ENCODE measurements around the gene JOSD2. TPM values are rescaled to one million over a fixed set of nuclear protein-coding genes. Genes with fewer than 3 reads are reported as not detected.

The JOSD2 gene
- total and polyA plus RNA-seq, 9 of the 15 experiments (the other 6 are each of a cell fraction or from before 2014, with no cell fraction given), result 0.06 to 14.4 (median 3.1) TPM

DNA sequence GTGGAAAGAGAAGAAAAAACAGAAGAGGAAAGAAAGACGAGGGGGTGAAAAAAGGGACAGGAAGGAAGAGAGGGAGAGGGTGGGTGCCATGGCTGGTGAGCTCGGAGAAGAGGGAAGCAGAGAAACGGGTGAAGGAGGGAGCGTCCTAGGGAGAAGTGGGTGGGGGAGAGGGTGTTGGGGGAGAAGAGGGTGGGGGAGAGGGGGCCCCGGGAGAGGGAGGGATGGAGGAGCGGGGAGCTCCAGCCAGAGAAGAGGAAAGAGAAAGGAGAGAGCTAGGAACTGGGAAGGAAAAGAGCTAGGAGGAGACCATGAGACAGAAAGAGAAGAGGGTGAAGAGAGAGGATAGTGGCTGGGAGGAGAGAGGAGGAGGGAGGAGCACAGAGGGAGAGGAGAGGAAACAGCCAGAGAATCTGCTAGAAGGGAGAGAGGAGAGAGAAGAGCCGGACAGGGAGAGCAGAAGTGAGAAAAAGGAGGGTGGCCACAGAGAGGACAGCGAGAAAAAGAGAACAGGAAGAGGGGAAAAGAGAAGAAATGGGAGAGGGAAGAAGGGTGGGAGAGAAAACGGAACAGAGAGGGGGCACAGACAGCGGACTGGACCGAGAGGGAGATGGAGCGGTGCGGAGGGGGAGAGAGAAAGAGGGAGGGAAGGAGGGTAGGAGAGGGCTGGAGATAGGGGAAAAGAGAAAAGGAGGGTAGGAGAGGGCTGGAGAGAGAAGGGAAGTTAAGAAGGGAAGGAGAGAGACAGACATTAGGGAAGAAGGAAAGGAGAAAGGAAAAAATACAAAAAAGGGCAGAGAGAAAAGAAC is 22.4 kb downstream of the JOSD2 start:
- Histone ChIP-seq H3K27me3 (ENCODE audit: control insufficient read depth in 2 of 2, insufficient read depth in 2 of 2, low read length in 2 of 2) (peaks cover 0 to 10% of the 10 kb centered on the region in 2 experiments; a peak in 2 of 5 replicates), H3K36me3 (ENCODE audit: control insufficient read depth, insufficient read depth, low read length) (peaks cover 1% of the 10 kb centered on the region; the same call in 2 of the 3 replicates), H2AFZ (ENCODE audit: low read depth, low read length) (no peak overlapping the region), H3K79me2 (ENCODE audit: control insufficient read depth, insufficient read depth, low read length) (no peaks in the 10 kb centered on the region), H4K20me1 (replicated peaks; ENCODE audit: control insufficient read depth, insufficient read depth, low read length) (no peaks in the 10 kb centered on the region), H3K9me1 (ENCODE audit: control insufficient read depth, insufficient read depth, low read length) (no peaks in the 10 kb centered on the region), H3K9ac (ENCODE audit: insufficient read depth in 1 of 2, low read depth in 2 of 2, low read length in 2 of 2) (no peak overlapping the region), H3K27ac (ENCODE audit: extremely low read depth, low read depth, low read length) (no peak overlapping the region), H3K4me3 (no peak overlapping the region), H3K4me1 (replicated peaks in 1 of 2; ENCODE audit: control insufficient read depth in 2 of 2, insufficient read depth in 2 of 2, low read length in 2 of 2) (peaks cover 3 to 27% of the 10 kb centered on the region in 2 experiments; a peak in 3 of 5 replicates), H3K9me3 (replicated peaks; ENCODE audit: control insufficient read depth, insufficient read depth, low read depth, low read length) (peaks cover 9% of the 10 kb centered on the region), H3K4me2 (ENCODE audit: insufficient read depth, low read length) (no peak overlapping the region)
- TF ChIP-seq, protein P1, sequence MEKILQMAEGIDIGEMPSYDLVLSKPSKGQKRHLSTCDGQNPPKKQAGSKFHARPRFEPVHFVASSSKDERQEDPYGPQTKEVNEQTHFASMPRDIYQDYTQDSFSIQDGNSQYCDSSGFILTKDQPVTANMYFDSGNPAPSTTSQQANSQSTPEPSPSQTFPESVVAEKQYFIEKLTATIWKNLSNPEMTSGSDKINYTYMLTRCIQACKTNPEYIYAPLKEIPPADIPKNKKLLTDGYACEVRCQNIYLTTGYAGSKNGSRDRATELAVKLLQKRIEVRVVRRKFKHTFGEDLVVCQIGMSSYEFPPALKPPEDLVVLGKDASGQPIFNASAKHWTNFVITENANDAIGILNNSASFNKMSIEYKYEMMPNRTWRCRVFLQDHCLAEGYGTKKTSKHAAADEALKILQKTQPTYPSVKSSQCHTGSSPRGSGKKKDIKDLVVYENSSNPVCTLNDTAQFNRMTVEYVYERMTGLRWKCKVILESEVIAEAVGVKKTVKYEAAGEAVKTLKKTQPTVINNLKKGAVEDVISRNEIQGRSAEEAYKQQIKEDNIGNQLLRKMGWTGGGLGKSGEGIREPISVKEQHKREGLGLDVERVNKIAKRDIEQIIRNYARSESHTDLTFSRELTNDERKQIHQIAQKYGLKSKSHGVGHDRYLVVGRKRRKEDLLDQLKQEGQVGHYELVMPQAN (IDR thresholded peaks at IDR 0.05; ENCODE audit: borderline replicate concordance), result no peak
- TF ChIP-seq EP300 (IDR thresholded peaks at IDR 0.05; ENCODE audit: low read length) (no peak), ELF2 (CRISPR knock-in tag; IDR thresholded peaks at IDR 0.05) (no peak), MAFK (IDR thresholded peaks at IDR 0.05; ENCODE audit: low read length) (no peak), DDX20 (tag; IDR thresholded peaks at IDR 0.05; ENCODE audit: low read depth) (no peak), GABPA (tag; conservative IDR thresholded peaks at IDR 0.05; ENCODE audit: low read depth) (no peak), TFAM (CRISPR knock-in tag; conservative IDR thresholded peaks at IDR 0.05) (no peak), PHB (CRISPR knock-in tag; IDR thresholded peaks at IDR 0.05) (no peak), ZNF274 (IDR thresholded peaks at IDR 0.05; ENCODE audit: borderline replicate concordance, low read depth, low read length) (no peak), MED1 (CRISPR knock-in tag; IDR thresholded peaks at IDR 0.05; ENCODE audit: borderline replicate concordance) (no peak), ZFP30 (CRISPR knock-in tag; IDR thresholded peaks at IDR 0.05; ENCODE audit: borderline replicate concordance) (no peak)
- TF ChIP-seq, protein P2, sequence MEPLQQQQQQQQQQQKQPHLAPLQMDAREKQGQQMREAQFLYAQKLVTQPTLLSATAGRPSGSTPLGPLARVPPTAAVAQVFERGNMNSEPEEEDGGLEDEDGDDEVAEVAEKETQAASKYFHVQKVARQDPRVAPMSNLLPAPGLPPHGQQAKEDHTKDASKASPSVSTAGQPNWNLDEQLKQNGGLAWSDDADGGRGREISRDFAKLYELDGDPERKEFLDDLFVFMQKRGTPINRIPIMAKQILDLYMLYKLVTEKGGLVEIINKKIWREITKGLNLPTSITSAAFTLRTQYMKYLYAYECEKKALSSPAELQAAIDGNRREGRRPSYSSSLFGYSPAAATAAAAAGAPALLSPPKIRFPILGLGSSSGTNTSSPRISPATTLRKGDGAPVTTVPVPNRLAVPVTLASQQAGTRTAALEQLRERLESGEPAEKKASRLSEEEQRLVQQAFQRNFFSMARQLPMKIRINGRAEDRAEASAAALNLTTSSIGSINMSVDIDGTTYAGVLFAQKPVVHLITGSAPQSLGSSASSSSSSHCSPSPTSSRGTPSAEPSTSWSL (CRISPR knock-in tag; IDR thresholded peaks at IDR 0.05; ENCODE audit: borderline replicate concordance), result no peak
- TF ChIP-seq, protein P3, sequence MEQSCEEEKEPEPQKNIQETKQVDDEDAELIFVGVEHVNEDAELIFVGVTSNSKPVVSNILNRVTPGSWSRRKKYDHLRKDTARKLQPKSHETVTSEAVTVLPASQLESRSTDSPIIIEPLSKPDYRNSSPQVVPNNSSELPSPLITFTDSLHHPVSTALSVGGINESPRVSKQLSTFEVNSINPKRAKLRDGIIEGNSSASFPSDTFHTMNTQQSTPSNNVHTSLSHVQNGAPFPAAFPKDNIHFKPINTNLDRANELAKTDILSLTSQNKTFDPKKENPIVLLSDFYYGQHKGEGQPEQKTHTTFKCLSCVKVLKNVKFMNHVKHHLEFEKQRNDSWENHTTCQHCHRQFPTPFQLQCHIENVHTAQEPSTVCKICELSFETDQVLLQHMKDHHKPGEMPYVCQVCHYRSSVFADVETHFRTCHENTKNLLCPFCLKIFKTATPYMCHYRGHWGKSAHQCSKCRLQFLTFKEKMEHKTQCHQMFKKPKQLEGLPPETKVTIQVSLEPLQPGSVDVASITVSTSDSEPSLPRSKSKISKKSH (CRISPR knock-in tag; IDR thresholded peaks at IDR 0.05), result no peak
- FAIRE-seq (no peak), ATAC-seq (no peak), DNase-seq (ENCODE audit: extremely low read depth in 1 of 4, low spot score in 3 of 4) (no peak)
- WGBS (ENCODE audit: insufficient coverage, low coverage, missing lambda C conversion rate), result 33% methylated on average over 3 of the region's 13 CpGs
- ChIA-PET POLR2A (interaction anchor here (0.5 kb wide), 1 partner anchor 11 kb away, joined by 3 read pairs; no protein-coding TSS in a partner anchor), CTCF (ENCODE audit: low intra/inter-chr PET ratio) (no interaction called here)
- in situ Hi-C loops (cut with MboI), result no loop called here
- no TSS peak for BruUV-seq (replicated peaks)
- intact Hi-C loops (cut with micrococcal nuclease), result no loop called here
